CD14-positive monocyte (primary cell): Measurements from ENCODE around the gene ERGIC3. TPM values are rescaled to one million over a fixed set of nuclear protein-coding genes. Genes with fewer than 3 reads are reported as not detected.

Experiments
- DNase-seq, 3 donors: peaks; one replicate each; pipeline ENCODE4 v3.0.0-alpha.2; 2011 to 2022
- H2AFZ ChIP-seq: 2 replicates; pipeline ENCODE4 v1.6.0; 2012; ENCODE audit warnings: mild to moderate bottlenecking, low read depth, low read length, inconsistent platforms; ENCODE audit not compliant: insufficient read depth, poor library complexity, severe bottlenecking
- H3K27ac ChIP-seq, 2 donors: 1 replicate in 1 of 2; 2 replicates in 1 of 2; pipeline ENCODE4 v1.5.1; 2012 to 2013; ENCODE audit warnings: low read length in 2 of 2, control low read depth in 1 of 2, inconsistent platforms in 1 of 2, low read depth in 1 of 2, mild to moderate bottlenecking in 1 of 2
- H3K27me3 ChIP-seq, 2 donors: one replicate each; pipeline versions ENCODE4 v1.6.0 to v1.6.1; 2011 to 2013; ENCODE audit warnings: low read length in 2 of 2; ENCODE audit not compliant: control insufficient read depth in 2 of 2, insufficient read depth in 2 of 2
- H3K36me3 ChIP-seq, 2 donors: replicated peaks in 1 of 2; 1 replicate in 1 of 2; 2 replicates in 1 of 2; pipeline versions ENCODE4 v1.5.1 to v1.6.1; 2012 to 2013; ENCODE audit warnings: low read length in 2 of 2, control low read depth in 1 of 2, inconsistent platforms in 1 of 2, mild to moderate bottlenecking in 1 of 2; ENCODE audit not compliant: insufficient read depth in 2 of 2, control insufficient read depth in 1 of 2
- H3K4me1 ChIP-seq, 2 donors: 1 replicate in 1 of 2; 2 replicates in 1 of 2; pipeline versions ENCODE4 v1.5.1 to v1.6.1; 2012 to 2013; ENCODE audit warnings: low read length in 2 of 2, control low read depth in 1 of 2, inconsistent platforms in 1 of 2, mild to moderate bottlenecking in 1 of 2, moderate library complexity in 1 of 2; ENCODE audit not compliant: insufficient read depth in 2 of 2, control insufficient read depth in 1 of 2
- H3K4me2 ChIP-seq: replicated peaks from 2 replicates; pipeline ENCODE3; 2012; ENCODE audit warnings: low read length, moderate library complexity, mild to moderate bottlenecking; ENCODE audit not compliant: poor library complexity, severe bottlenecking; ENCODE audit errors: extremely low read depth
- H3K4me3 ChIP-seq, 3 experiments: fragments of 200-600 bp in 1 of 3; sonication (generic) in 1 of 3; replicated peaks in 1 of 3; 1 replicate in 2 of 3; 2 replicates in 1 of 3; pipeline ENCODE4 v1.5.1; 2011 to 2013; ENCODE audit warnings: low read length in 3 of 3, mild to moderate bottlenecking in 3 of 3, control low read depth in 2 of 3, low read depth in 2 of 3, inconsistent platforms in 1 of 3, moderate library complexity in 1 of 3
- H3K79me2 ChIP-seq: 2 replicates; pipeline ENCODE4 v1.6.0; 2012; ENCODE audit warnings: mild to moderate bottlenecking, control low read depth, inconsistent platforms, low read length, moderate library complexity; ENCODE audit not compliant: insufficient read depth
- H3K9ac ChIP-seq: 2 replicates; pipeline ENCODE4 v1.6.0; 2017; ENCODE audit warnings: low read length, mild to moderate bottlenecking; ENCODE audit not compliant: insufficient read depth, poor library complexity, severe bottlenecking
- H3K9me3 ChIP-seq, 2 donors: replicated peaks in 1 of 2; 1 replicate in 1 of 2; 2 replicates in 1 of 2; pipeline versions ENCODE4 v1.5.1 to v1.6.1; 2012 to 2013; ENCODE audit warnings: low read length in 2 of 2, control low read depth in 1 of 2; ENCODE audit not compliant: control insufficient read depth in 1 of 2, insufficient read depth in 1 of 2
- H4K20me1 ChIP-seq: 2 replicates; pipeline ENCODE4 v1.6.0; 2012; ENCODE audit warnings: mild to moderate bottlenecking, low read length, control low read depth, moderate library complexity; ENCODE audit not compliant: insufficient read depth
- H3K27ac Mint-ChIP-seq, 7 donors: one replicate each; pipeline ENCODE4 v1.8.0; 2020; ENCODE audit warnings: mild to moderate bottlenecking in 7 of 7, mixed read lengths in 7 of 7, moderate library complexity in 6 of 7, inconsistent platforms in 2 of 7
- H3K27me3 Mint-ChIP-seq, 3 donors: one replicate each; pipeline ENCODE4 v1.8.0; 2021 to 2022; ENCODE audit warnings: low read depth in 3 of 3, mild to moderate bottlenecking in 3 of 3, mixed read lengths in 3 of 3, moderate library complexity in 3 of 3, inconsistent platforms in 1 of 3
- H3K36me3 Mint-ChIP-seq, 2 donors: one replicate each; pipeline ENCODE4 v1.8.0; 2020; ENCODE audit warnings: mixed read lengths in 2 of 2, inconsistent platforms in 1 of 2, mild to moderate bottlenecking in 1 of 2
- H3K4me1 Mint-ChIP-seq: one replicate; pipeline ENCODE4 v1.8.0; 2020; ENCODE audit warnings: mild to moderate bottlenecking, mixed read lengths
- H3K4me3 Mint-ChIP-seq, 2 donors: one replicate each; pipeline ENCODE4 v1.8.0; 2020; ENCODE audit warnings: mild to moderate bottlenecking in 2 of 2, mixed read lengths in 2 of 2, moderate library complexity in 1 of 2
- H3K9me3 Mint-ChIP-seq, 7 donors: one replicate each; pipeline ENCODE4 v1.8.0; 2020 to 2022; ENCODE audit warnings: mixed read lengths in 7 of 7, mild to moderate bottlenecking in 6 of 7, moderate library complexity in 6 of 7, inconsistent platforms in 2 of 7
- CTCF ChIP-seq: fragments of 200-600 bp; IDR thresholded peaks from one replicate; pipeline ENCODE4 v1.8.0; 2022; ENCODE audit warnings: antibody characterized with exemption, mild to moderate bottlenecking
- WGBS: methylation state at CpG from one replicate; pipeline ENCODE4 v1.1.5; 2013; ENCODE audit warnings: missing lambda C conversion rate; ENCODE audit not compliant: insufficient coverage; 5-methylcytosine and 5-hydroxymethylcytosine counted together
- intact Hi-C, 2 donors: fragments of 100-400 bp; cut with micrococcal nuclease; formaldehyde crosslinking; loops; one replicate each; pipeline versions ENCODE4 v1.15.0 to v1.15.1; 2023
- polyA plus RNA-seq, 3 donors: library from polyadenylated mRNA; depleted of rRNA in 1 of 3; unstranded in 2 of 3; stranded (reverse) in 1 of 3; fragments of 300-500 nt in 2 of 3; fragments of >200 nt in 1 of 3; fragmentation: Illumina TruSeq in 2 of 3; gene quantifications; 1 replicate in 2 of 3; 2 replicates in 1 of 3; pipeline ENCODE4 v1.2.3, GENCODE V29; 2012 to 2021

Gene ERGIC3
- polyA plus RNA-seq, 3 donors = 128 to 371 (median 130) TPM

DNA sequence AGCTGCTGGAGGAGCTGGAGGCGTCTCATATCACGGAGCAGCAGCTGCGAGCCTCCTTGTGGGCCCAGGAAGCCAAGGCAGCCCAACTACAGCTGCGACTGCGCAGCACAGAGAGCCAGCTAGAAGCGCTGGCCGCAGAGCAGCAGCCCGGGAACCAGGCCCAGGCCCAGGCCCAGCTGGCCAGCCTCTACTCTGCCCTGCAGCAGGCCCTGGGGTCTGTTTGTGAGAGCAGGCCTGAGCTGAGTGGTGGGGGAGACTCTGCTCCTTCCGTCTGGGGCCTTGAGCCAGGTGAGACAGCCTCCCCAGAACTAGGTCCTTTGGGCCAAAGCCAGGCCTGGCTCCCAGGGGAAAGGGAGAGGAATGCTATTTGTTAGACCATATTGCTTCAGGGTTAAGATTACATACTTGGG lies 44.1 kb upstream of the ERGIC3 start:
- DNase-seq = no peak
- Histone ChIP-seq H3K9ac (no peak overlapping the region), H3K79me2 (no peaks in the 10 kb centered on the region), H3K9me3 (no peaks in the 10 kb centered on the region), H2AFZ (no peak overlapping the region), H3K4me3 (no peak overlapping the region), H3K36me3 (peaks cover 81 to 98% of the 10 kb centered on the region in 2 donors), H3K4me2 (no peak overlapping the region), H3K4me1 (no peaks in the 10 kb centered on the region), H3K27ac (no peak overlapping the region), H3K27me3 (no peaks in the 10 kb centered on the region), H4K20me1 (no peaks in the 10 kb centered on the region)
- Mint-ChIP-seq H3K27ac (no peak overlapping the region), H3K36me3 (peaks cover 90 to 97% of the 10 kb centered on the region in 2 donors), H3K4me1 (peaks cover 8% of the 10 kb centered on the region), H3K27me3 (no peaks in the 10 kb centered on the region), H3K9me3 (no peaks in the 10 kb centered on the region), H3K4me3 (no peak overlapping the region)
- intact Hi-C loops = no loop called here
- TF ChIP-seq CTCF = no peak
- WGBS = over 99% methylated on average over 9 of the region's 9 CpGs

DNA sequence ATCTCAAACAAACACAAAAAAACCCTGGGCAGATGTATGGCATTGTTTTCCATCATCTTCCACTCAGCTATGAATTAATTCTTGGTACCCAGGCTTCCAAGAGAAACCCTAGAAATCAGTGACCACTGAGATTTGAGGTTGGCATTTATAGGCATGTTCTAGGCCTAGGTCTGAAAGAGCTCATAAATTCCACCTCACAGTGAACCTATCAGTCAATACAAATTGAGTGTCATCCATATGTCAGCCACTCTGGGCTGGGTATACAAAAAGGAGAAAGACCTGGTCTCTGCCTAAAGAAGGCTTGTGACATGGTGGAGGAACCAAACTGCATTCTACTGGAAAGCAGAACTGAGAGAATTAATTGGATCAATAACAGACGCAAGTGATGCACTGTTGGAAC lies 42.6 kb upstream of the ERGIC3 start:
- Mint-ChIP-seq H3K27me3 (no peaks in the 10 kb centered on the region), H3K4me3 (no peak overlapping the region), H3K36me3 (peaks cover 92 to 98% of the 10 kb centered on the region in 2 donors), H3K4me1 (peaks cover 8% of the 10 kb centered on the region), H3K27ac (no peak overlapping the region), H3K9me3 (no peaks in the 10 kb centered on the region)
- no peak overlapping the region for H3K9ac ChIP-seq
- no peaks in the 10 kb centered on the region for H3K4me1 ChIP-seq
- no peak overlapping the region for H3K4me2 ChIP-seq
- no peak overlapping the region for H3K27ac ChIP-seq
- no peak for TF ChIP-seq CTCF
- no peak for DNase-seq
- H3K4me3 ChIP-seq = no peak overlapping the region
- no peaks in the 10 kb centered on the region for H3K79me2 ChIP-seq
- no peaks in the 10 kb centered on the region for H4K20me1 ChIP-seq
- 100% methylated on average over 1 of the region's 1 CpG for WGBS
- no peaks in the 10 kb centered on the region for H3K27me3 ChIP-seq
- H3K36me3 ChIP-seq = peaks cover 90 to 100% of the 10 kb centered on the region in 2 donors
- no peaks in the 10 kb centered on the region for H3K9me3 ChIP-seq
- intact Hi-C loops = no loop called here
- no peak overlapping the region for H2AFZ ChIP-seq
